Esophagus muscularis mucosa (tissue), 4 donors: ENCODE data around the gene PKP4.

ENCODE experiments used
- EP300 ChIP-seq: sonication (generic); formaldehyde crosslinking; IDR thresholded peaks from one replicate; pipeline ENCODE4 v1.6.1; 2017; ENCODE audit warnings: antibody characterized with exemption
- POLR2A ChIP-seq: fragments of 450-650 bp; IDR thresholded peaks from one replicate; pipeline ENCODE4 v1.6.1; 2017; ENCODE audit warnings: antibody characterized with exemption, moderate library complexity, mild to moderate bottlenecking, low read depth
- TF ChIP-seq, protein P1 (sequence below), 3 experiments: fragments of 200-600 bp in 2 of 3; fragments of 450-650 bp in 1 of 3; sonication (generic) in 2 of 3; IDR thresholded peaks; one replicate each; pipeline ENCODE4 v1.5.1; 2017 to 2019; ENCODE audit warnings: antibody characterized with exemption in 3 of 3, mild to moderate bottlenecking in 2 of 3, moderate library complexity in 1 of 3

- TF ChIP-seq, protein P1, sequence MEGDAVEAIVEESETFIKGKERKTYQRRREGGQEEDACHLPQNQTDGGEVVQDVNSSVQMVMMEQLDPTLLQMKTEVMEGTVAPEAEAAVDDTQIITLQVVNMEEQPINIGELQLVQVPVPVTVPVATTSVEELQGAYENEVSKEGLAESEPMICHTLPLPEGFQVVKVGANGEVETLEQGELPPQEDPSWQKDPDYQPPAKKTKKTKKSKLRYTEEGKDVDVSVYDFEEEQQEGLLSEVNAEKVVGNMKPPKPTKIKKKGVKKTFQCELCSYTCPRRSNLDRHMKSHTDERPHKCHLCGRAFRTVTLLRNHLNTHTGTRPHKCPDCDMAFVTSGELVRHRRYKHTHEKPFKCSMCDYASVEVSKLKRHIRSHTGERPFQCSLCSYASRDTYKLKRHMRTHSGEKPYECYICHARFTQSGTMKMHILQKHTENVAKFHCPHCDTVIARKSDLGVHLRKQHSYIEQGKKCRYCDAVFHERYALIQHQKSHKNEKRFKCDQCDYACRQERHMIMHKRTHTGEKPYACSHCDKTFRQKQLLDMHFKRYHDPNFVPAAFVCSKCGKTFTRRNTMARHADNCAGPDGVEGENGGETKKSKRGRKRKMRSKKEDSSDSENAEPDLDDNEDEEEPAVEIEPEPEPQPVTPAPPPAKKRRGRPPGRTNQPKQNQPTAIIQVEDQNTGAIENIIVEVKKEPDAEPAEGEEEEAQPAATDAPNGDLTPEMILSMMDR (IDR thresholded peaks at IDR 0.05), result no peak
- TF ChIP-seq POLR2A, result no peak
- TF ChIP-seq EP300, result no peak
Measured at GRCh38 chr2:158667586-158667985, 210.8 kb downstream of the PKP4 start.
